ENCODE measurements around the gene ASCL4.

The ASCL4 gene

GRCh38 chr12:107779077-107779831 lies 4.8 kb downstream of the ASCL4 start:
- no peak for DNase-seq (ENCODE audit: low read depth)
- no peak for TF ChIP-seq CTCF (conservative IDR thresholded peaks at IDR 0.05; ENCODE audit: low read length)
- no peak overlapping the region for H3K4me3 ChIP-seq (ENCODE audit: low read length)

- DNase-seq (ENCODE audit: low read depth): no peak
- no peak overlapping the region for H3K4me3 ChIP-seq (ENCODE audit: low read length)
- TF ChIP-seq CTCF (conservative IDR thresholded peaks at IDR 0.05; ENCODE audit: low read length): no peak
Observed at GRCh38 chr12:107780298-107780697, 5.8 kb downstream of the ASCL4 start.

GRCh38 chr12:107782067-107782466 lies 7.6 kb downstream of the ASCL4 start:
- no peak for TF ChIP-seq CTCF (conservative IDR thresholded peaks at IDR 0.05; ENCODE audit: low read length)
- H3K4me3 ChIP-seq (ENCODE audit: low read length): no peak overlapping the region
- DNase-seq (ENCODE audit: low read depth): no peak

GRCh38 chr12:107783406-107784376 lies 9.2 kb downstream of the ASCL4 start:
- no peak for DNase-seq (ENCODE audit: low read depth)
- no peak overlapping the region for H3K4me3 ChIP-seq (ENCODE audit: low read length)
- TF ChIP-seq CTCF (conservative IDR thresholded peaks at IDR 0.05; ENCODE audit: low read length): no peak

GRCh38 chr12:107788281-107788680 lies 13.8 kb downstream of the ASCL4 start:
- no peak overlapping the region for H3K4me3 ChIP-seq (ENCODE audit: low read length)
- no peak for DNase-seq (ENCODE audit: low read depth)
- TF ChIP-seq CTCF (conservative IDR thresholded peaks at IDR 0.05; ENCODE audit: low read length): no peak

GRCh38 chr12:107788690-107789458 lies 14.4 kb downstream of the ASCL4 start:
- DNase-seq (ENCODE audit: low read depth): no peak
- no peak overlapping the region for H3K4me3 ChIP-seq (ENCODE audit: low read length)
- TF ChIP-seq CTCF (conservative IDR thresholded peaks at IDR 0.05; ENCODE audit: low read length): no peak

Measured in AG10803 (cell line).